Stimulated activated CD8-positive, alpha-beta memory T cell treated with anti-CD3 and anti-CD28 coated beads, Interleukin-15, amount 100 ng/mL, for 1 hour (primary cell): ENCODE measurements around the gene PEMT.

Experiments used
- DNase-seq: peaks from one replicate; pipeline ENCODE4 v3.0.0-alpha.2; 2020; ENCODE audit warnings: low read depth

PEMT gene

GRCh38 chr17:17535957-17536356 lies 55.6 kb downstream of the PEMT start:
- DNase-seq, result no peak

DNA sequence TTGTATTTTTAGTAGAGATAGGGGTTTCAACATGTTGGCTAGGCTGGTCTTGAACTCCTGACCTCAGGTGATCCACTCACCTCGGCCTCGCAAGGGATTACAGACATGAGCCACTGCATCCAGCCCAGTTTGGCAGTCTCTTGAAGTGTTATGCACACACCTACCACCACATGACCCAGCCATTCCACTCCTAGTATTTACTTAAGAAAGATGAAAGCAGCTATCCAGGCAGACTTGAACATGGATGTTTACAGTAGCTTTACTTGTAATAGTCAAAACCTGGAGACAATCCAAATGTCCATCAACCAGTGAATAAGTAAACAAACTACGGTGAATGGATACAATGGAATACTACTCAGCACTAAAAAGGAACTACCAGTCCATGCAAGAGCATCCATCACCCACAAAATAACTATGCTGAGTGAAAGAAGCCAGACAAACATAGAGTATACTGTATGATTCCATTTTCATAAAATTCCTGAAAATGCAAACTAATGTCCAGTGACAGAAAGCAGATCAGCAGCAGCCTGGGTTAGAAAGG lies 57.5 kb downstream of the PEMT start:
- DNase-seq, result no peak

DNA sequence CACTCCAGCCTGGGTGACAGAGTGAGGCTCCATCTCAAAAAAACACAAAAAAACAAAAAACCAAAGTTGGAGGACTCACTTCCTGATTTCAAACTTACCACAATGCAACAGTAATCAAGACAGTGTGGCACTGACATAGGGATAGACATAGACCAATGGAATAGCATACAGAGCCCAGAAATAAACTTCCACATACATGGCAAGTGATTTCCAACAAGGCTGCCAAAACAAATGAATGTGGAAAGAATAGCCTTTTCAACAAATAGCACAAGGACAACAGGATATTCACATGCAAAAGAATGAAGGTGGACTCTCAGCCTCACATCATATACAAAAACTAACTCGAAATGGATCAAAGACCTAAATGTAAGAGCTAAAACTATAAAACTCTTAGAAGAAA lies 58.5 kb downstream of the PEMT start:
- no peak for DNase-seq

GRCh38 chr17:17531156-17531555 lies 60.4 kb downstream of the PEMT start:
- DNase-seq, result no peak

- no peak for DNase-seq
Measured at GRCh38 chr17:17528696-17529652, 62.5 kb downstream of the PEMT start.

GRCh38 chr17:17527956-17528500 lies 63.5 kb downstream of the PEMT start:
- DNase-seq, result no peak

- DNase-seq, result no peak
Measured at GRCh38 chr17:17527534-17527933, 64.0 kb downstream of the PEMT start.

DNA sequence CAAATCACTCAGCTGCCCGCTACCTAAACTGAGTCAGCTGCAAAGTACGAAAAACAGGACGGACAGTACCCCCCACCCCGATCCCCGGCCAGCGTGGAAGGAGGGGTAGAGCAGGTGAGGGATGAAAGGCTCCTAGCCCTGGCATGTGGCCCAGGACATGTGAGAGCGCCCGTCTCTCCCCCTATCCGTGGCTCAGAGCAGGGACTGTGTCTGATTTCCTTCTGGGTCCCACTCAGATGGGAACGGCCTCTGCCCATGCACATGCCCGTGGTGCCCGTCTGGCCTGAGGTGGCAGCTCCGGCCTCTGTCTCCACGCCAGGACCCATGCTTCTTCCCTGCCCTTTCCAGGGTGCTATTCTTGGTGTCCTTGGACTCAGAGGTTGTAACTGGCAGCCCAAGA lies 65.1 kb downstream of the PEMT start:
- DNase-seq, result no peak

DNA sequence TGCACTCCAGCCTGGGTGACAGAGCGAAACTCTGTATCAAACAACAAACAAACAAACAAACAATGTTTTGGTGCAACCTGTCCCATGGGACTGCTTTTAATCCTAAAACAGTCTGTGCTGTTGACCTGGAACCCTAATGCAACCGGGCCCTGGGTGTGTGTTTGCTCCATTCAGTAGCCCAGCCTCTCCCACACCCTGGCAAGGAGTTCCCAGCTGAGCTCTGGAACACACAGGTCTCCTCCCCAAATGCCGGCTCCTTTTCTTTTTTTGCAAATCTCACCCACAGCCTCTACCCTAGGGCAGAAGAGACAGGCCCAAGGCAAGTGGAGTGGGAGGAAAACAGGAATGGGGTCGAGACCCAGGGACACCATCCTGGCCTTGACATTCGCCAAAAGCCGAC lies 65.6 kb downstream of the PEMT start:
- DNase-seq, result no peak

DNA sequence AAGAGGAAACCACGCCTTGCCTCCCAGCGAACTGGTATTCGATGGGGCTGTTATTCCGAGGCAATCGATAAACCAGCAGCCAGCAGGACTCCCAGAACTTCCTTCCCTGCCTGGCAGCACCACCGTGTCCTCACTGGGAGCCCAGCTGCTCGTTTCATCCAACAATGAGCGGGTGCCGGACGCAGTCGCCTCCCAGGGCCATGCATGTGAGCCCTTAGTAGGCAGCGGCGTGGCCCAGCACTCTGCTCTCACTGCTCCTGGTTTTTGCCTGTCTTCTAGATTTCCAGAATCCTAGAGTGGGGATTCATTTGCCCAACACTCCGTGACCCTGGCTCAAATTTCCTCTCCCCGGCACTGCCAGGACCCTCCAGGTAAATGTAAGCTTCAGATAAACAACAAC lies 66.2 kb downstream of the PEMT start:
- DNase-seq, result no peak

DNA sequence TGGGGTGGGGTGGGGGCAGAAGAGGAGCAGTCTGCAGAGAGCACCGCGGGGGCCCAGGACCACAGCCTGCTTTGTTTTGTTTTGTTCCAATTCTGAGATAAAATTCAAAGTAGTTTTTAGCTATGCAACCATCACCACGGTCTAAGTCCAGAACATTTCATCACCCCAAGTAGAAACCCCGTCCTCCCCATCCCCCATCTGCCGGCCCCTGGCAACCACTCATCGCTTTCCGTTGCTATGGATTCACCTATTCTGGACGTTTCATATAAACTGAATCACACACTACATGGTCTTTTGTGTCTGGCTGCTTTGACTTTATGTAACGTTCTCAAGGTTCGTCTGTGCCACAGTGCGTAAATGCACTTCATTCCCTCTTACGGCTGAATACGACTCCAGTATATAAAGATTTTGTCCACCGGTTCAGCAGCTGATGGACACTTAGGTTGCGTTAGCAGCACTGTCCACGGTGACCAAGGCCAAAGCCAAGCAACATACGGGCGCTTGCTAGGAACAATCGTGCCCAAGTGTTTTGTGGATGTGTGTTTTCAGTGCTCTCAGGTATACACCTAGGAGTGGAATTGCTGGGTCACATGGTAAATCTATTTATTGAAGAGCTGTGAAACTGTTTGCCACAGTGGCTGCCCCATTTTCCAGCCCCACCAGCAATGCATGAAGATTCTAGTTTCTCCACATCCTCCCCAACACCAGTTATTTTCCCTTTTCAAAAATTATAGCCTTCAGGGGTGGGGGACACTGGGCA lies 67.6 kb downstream of the PEMT start:
- no peak for DNase-seq

DNA sequence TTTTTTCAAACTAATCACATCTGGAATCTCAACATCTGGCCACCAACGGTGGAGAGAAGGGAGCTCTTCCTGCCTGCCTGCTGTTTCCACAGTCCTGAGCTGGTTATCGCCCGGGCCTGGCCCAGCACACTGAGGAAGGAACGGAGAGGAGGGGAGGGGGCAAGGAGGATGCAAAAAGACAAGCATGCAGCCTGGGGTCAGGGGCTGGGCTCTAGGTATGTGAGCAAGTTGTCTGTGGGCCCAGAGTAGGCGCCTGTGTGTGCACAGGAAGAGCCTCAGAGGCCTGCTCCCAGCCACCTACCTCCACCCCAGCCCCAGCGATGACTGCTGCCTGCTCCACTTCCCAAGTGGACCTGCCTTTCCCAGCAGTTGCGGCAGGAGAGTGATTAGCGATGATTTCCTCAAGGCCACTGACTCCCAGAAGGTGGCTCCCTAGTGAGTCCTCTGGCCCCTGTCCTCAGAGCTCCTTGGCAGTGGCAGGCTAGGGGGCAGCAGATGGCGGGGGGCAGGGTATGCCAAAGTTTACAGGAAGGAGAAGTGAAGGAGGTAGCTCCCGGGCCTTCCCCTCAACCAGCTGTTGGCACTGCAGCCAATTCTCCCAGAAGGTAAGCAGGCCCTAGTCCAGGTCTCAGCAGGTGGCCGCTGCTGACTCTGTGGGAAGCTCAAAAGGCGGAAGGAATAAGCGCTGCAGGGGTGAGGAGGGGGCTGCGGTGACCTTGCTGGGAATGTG lies 68.3 kb downstream of the PEMT start:
- DNase-seq, result no peak

- DNase-seq, result no peak
Measured at GRCh38 chr17:17520599-17521232, 70.8 kb downstream of the PEMT start.

DNA sequence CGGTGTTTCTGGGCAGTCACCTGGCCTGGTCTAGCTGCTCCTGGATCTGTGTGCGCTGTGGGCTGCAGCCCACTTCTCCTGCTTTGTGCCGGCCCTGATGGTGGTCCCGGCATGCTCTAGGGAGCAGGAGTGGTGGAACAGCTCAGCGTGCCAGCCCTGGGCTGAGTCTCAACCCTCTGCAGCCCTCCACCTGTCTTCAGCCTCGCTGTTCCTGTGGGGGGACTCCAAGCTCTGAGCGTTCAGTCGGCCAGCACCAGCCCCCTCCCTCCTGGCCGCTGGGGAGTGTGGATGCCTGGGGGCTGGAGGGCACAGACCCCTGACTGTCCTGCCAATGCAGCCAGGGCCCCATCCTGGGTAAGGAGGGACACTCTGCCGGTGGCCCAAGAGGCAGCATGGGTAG lies 71.6 kb downstream of the PEMT start:
- DNase-seq, result no peak

DNA sequence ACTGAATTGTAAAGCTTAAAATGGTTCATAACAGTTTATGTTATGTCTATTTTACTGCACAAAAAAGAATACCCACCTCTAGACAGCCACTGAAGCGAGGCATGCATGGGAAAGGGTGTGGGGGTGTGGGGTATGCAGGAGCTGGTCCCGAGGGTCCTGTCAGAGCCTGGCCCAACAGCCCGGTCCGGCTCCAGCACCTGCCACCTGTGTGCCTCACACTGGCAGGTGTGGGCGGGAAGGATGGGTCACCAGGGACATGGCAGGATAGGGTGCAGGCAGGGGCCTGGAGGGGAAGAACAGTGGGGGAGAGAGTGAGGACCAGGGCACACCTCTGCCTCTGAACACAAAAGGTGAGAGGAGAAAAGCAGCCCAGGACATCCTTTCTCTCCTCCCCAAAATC lies 72.6 kb downstream of the PEMT start:
- DNase-seq, result no peak

DNA sequence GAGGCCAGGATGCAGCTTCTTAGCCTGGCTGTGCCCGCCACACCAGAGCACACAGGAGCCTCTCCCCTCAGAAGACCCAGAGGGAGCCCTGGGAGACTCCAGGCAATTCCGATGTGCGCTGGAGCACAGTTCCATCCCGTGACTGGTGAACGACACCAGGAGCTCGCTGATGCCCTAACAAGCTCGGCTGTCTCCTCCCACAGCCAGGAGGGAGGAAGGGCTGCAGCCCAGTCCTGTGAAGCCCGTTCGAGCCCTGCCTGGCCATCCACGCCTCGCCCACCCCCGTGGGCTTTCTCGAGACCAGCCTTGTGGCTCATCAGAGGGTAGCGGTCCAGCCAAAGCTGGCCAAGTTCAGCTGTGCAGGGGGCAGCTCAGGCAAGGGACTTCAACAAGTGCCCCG lies 73.5 kb downstream of the PEMT start:
- no peak for DNase-seq

DNA sequence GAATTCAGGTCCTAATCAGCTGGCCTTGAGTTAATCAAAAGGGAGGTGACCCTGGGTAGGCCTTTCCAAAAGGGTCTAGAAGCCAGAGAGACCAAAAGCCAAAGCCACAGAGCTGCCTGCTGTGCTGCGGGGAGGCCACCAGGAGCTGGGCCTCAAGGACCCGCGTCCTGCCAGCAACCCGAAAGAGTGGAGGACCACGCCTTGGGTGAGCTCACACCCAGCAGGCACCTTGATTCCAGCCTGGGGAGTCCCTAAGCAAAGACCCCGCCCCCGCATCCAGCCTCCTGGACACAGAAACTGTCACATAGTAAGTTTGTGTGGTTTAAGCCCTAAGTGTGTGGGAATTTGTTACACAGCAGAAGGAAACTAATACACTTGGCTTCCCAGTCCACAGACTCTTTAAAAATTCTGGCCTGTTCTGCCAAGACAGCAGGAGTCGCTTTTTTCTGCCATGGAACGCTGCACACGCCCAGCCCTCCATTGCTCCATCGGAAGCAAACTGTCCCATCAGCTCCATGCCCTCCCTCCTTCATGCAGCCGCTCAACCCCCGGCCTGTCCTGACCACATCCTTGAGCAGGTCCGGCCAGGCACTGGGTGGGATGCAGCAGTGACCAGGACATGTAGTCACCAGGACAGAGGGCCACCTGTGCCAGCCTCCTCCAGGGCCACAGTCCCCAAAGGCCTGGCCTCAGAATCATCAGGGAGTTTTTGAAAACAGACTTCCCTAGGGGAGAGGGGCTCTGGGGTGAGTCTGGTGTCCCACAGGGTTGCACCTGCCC lies 74.4 kb downstream of the PEMT start:
- no peak for DNase-seq

DNA sequence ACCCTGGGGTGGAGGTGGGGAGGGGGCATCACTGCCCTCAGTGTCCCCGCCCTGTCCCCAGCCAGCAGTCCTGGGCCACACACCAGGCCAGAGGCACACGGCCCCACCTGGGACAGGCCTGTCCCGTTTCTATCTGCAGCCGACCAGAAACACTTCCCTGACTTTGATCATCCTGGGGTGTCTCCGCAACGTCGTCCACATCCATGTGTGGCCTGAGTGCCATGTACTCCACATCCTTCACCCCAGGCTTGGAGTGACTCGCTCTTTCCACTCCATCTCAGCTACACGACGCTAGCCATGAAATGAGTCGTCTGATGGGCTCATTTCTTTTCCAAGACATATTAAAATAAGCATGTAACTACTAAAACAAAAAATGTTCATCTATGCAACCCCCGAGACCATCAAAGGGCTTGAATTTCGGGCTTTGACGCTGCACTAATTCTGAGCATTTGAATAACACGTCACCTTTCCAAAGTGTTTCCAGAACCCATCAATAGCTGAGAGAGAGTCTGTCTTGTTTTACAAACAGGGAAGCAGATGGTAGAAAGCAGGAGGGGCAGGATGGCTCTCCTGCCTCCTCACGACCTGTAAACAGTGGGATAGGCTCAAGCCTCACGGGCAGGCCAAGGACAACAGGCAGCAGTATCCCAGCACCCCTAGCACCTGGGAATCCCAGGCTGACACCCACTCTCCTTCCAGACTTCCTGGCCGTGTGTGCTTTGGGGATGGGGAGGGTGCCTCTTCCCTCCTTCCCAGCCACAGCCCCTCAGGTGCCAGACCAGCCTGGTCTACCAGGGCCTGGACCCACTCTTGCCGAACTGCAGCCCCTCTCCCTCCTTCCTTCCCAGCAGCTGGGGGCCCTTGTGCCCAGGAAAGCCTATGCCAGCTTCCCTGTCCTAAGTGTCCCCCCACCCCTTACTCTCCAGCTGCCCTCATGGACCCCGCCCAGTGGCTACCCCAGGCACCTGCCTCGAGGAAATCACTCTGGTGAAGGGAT lies 75.3 kb downstream of the PEMT start:
- no peak for DNase-seq
